Measurements from ENCODE around the gene ATG5. TPM values are rescaled to one million over a fixed set of nuclear protein-coding genes. Genes with fewer than 3 reads are reported as not detected.
"Not testable (repeated sequence)": the region's sequence is repeated elsewhere in the genome, so short reads cannot be mapped to it uniquely, and the experiment has no call there.

Gene ATG5
- total RNA-seq, 2 donors from 2014 or later, result 32.1 to 38.4 TPM

DNA sequence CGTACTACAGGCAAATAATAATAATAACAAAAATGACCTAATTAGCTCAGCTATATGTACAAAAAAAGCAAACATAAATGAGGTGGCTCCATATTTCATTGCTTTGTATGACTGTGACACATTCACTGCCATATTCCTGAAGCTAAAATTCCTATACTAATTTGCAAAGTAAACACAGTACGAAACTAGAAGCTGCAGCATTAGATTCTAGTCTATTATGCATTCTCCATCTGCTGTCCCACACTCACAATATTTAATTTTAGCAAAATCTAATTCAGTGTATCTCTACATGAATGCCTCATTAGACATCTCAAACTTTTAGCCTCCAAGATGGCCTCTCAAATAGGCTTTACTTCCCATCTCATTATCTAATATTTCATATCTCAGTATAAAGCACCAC, 55.1 kb downstream of the ATG5 start:
- Mint-ChIP-seq H3K4me3 (no peak overlapping the region), H3K27me3 (ENCODE audit: low read depth) (no peaks in the 10 kb centered on the region), H3K9me3 (peaks cover 3 to 7% of the 10 kb centered on the region in 2 donors), H3K27ac (no peak overlapping the region), H3K4me1 (ENCODE audit: low read depth) (peaks cover 9% of the 10 kb centered on the region), H3K36me3 (ENCODE audit: insufficient read depth in 2 of 2) (peaks cover 17 to 26% of the 10 kb centered on the region in 2 donors)
- ATAC-seq (replicated peaks in 1 of 2) (no peak), DNase-seq (no peak)

DNA sequence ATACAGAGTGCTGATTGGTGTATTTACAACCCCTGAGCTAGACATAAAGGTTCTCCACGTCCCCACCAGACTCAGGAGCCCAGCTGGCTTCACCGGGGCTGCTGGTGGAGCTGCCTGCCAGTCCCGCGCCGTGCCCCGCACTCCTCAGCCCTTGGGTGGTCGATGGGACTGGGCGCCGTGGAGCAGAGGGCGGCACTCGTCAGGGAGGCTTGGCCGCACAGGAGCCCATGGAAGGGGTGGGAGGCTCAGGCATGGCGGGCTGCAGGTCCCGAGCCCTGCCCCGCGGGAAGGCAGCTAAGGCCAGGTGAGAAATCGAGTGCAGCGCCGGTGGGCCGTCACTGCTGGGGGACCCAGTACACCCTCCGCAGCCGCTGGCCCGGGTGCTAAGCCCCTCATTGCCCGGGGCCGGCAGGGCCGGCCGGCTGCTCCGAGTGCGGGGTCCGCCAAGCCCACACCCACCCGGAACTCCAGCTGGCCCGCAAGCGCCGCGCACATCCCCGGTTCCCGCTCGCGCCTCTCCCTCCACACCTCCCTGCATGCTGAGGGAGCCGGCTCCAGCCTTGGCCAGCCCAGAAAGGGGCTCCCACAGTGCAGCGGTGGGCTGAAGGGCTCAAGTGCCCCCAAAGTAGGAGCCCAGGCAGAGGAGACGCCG, 56.2 kb downstream of the ATG5 start:
- H3K36me3 Mint-ChIP-seq (ENCODE audit: insufficient read depth in 2 of 2), result peaks cover 25 to 35% of the 10 kb centered on the region in 2 donors
- not testable (repeated sequence) for DNase-seq; H3K27me3 Mint-ChIP-seq (ENCODE audit: low read depth); ATAC-seq (replicated peaks in 1 of 2); H3K4me3 Mint-ChIP-seq; H3K27ac Mint-ChIP-seq; H3K4me1 Mint-ChIP-seq (ENCODE audit: low read depth)
- H3K9me3 Mint-ChIP-seq, result peaks cover 8 to 14% of the 10 kb centered on the region in 2 donors

DNA sequence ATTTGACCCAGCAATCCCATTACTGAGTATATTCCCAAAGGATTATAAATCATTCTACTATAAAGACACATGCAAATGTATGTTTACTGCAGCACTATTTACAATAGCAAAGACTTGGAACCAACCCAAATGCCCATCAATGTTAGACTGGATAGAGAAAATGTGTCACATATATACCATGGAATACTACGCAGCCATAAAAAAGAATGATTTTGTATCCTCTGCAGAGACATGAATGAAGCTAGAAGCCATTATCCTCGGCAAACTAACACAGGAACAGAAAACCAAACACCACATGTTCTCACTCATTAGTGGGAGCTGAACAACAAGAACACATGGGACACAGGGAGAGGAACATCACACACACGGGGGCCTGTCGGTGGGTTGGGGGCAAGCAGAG, 57.1 kb downstream of the ATG5 start:
- not testable (repeated sequence) for H3K4me3 Mint-ChIP-seq; H3K27me3 Mint-ChIP-seq (ENCODE audit: low read depth); DNase-seq; H3K4me1 Mint-ChIP-seq (ENCODE audit: low read depth); H3K27ac Mint-ChIP-seq; ATAC-seq (replicated peaks in 1 of 2)
- Mint-ChIP-seq H3K36me3 (ENCODE audit: insufficient read depth in 2 of 2) (peaks cover 31 to 37% of the 10 kb centered on the region in 2 donors), H3K9me3 (peaks cover 8 to 14% of the 10 kb centered on the region in 2 donors)

DNA sequence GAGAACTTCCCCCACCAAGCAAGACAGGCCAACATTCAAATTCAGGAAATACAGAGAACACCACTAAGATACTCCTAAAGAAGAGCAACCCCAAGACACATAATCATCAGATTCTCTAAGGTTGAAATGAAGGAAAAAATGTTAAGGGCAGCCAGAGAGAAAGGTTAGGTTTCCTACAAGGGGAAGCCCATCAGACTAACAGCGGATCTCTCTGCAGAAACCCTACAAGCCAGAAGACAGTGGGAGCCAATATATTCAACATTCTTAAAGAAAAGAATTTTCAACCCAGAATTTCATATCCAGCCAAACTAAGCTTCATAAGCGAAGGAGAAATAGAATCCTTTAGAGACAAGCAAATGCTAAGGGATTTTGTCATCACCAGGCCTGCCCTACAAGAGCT, 61.1 kb downstream of the ATG5 start:
- H3K27ac Mint-ChIP-seq; H3K4me1 Mint-ChIP-seq (ENCODE audit: low read depth): not testable (repeated sequence)
- peaks cover 31 to 37% of the 10 kb centered on the region in 2 donors for H3K36me3 Mint-ChIP-seq (ENCODE audit: insufficient read depth in 2 of 2)

DNA sequence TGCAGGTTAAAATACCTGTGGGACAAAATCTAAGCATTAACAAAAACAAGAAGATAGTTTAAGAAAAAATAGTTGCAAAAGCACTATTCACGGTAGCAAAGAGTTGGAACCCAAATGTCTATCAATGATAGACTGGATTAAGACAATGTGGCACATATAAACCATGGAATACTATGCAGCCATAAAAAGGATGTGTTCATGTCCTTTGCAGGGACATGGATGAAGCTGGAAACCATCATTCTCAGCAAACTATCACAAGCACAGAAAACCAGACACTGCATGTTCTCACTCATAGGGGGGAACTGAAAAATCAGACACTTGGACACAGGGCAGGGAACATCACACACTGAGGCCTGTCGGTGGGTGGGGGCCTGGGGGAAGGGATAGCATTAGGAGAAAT, 65.8 kb downstream of the ATG5 start:
- H3K4me3 Mint-ChIP-seq; ATAC-seq (replicated peaks in 1 of 2); H3K27me3 Mint-ChIP-seq (ENCODE audit: low read depth); DNase-seq; H3K4me1 Mint-ChIP-seq (ENCODE audit: low read depth); H3K27ac Mint-ChIP-seq; H3K36me3 Mint-ChIP-seq (ENCODE audit: insufficient read depth in 2 of 2); H3K9me3 Mint-ChIP-seq: not testable (repeated sequence)

More for the DNA sequence above, 61.1 kb downstream of the ATG5 start:
- peaks cover 8 to 14% of the 10 kb centered on the region in 2 donors for H3K9me3 Mint-ChIP-seq
- not testable (repeated sequence) for ATAC-seq (replicated peaks in 1 of 2); H3K27me3 Mint-ChIP-seq (ENCODE audit: low read depth); H3K4me3 Mint-ChIP-seq; DNase-seq

DNA sequence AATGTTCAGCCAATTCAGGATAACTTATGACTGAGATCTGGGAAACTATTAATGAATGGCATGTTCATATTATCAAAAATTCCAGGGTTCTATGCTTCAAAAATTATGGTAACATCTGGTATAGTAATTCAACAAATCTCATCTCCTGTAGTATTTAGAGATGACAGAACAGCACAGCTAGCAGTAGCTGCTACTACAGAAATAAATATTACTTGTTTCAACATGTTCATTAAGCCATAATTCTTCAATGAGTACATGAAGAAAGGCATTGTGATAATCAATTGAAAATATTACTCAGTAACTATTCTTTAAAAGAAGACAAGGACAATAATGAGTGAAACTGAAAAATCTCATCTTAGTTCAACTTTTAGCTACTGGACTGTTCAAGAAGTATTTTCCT, 66.8 kb downstream of the ATG5 start:
- Mint-ChIP-seq H3K4me1 (ENCODE audit: low read depth) (peaks cover 7% of the 10 kb centered on the region), H3K9me3 (no peaks in the 10 kb centered on the region), H3K36me3 (ENCODE audit: insufficient read depth in 2 of 2) (peaks cover 0 to 1% of the 10 kb centered on the region in 2 donors), H3K27ac (no peak overlapping the region), H3K4me3 (no peak overlapping the region), H3K27me3 (ENCODE audit: low read depth) (no peaks in the 10 kb centered on the region)
- DNase-seq (no peak), ATAC-seq (replicated peaks in 1 of 2) (no peak)

DNA sequence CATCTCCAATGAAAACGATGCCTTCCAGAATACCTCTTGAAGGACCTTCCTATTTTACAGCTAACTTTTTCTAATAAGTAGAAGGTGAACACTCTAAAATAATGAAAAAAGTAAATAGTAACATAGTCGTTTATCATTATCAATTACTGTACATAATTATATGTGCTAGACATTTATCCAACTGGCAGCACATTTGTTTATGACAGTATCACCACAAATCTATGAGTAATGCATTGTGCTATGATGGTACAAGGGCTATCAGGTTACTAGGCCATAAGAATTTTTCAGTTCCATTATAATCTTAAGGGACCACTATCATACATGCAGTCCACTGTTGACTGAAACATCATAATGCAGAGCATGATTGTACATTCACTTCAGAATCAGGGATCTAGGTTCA, 68.4 kb downstream of the ATG5 start:
- no peaks in the 10 kb centered on the region for H3K27me3 Mint-ChIP-seq (ENCODE audit: low read depth)
- ATAC-seq (replicated peaks in 1 of 2) (no peak), DNase-seq (no peak)
- peaks cover 18% of the 10 kb centered on the region for H3K4me1 Mint-ChIP-seq (ENCODE audit: low read depth)
- peaks cover 0 to 1% of the 10 kb centered on the region in 2 donors for H3K36me3 Mint-ChIP-seq (ENCODE audit: insufficient read depth in 2 of 2)
- no peak overlapping the region for H3K4me3 Mint-ChIP-seq
- H3K9me3 Mint-ChIP-seq, result no peaks in the 10 kb centered on the region
- H3K27ac Mint-ChIP-seq, result no peak overlapping the region

DNA sequence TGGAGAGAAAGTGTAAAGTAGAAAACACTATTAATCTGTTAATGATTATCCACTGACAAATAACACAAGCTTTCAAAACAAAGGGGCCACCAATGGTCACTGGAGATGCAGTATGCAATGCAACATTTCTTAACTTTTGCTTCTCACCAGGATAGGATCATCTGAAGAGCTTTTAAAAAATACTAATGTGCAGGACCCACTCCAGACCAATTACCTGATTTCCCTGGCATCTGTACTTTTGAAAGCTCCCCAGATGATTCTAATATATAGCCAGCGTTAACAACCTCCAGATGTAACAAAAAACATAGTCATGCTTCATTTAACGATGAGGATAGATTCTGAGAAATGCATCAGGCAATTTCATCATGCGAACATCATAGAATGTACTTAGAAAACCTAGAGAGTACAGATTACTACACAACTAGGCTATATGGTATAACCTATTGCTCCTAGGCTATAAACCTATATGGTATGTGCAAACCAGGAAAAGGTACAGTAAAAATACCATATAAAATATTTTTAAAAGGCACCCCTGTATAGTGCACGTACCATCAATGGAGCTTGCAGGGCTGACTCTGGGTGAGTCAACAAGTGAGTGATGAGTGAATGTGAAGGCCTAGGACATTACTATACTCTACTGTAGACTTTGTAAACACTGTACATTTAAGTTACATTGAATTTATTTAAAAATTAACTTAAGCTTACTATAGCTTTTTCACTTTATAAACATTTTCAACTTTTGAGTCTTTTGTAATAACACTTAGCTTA, 69.2 kb downstream of the ATG5 start:
- Mint-ChIP-seq H3K4me1 (ENCODE audit: low read depth) (peaks cover 18% of the 10 kb centered on the region), H3K36me3 (ENCODE audit: insufficient read depth in 2 of 2) (peaks cover 0 to 1% of the 10 kb centered on the region in 2 donors), H3K27ac (no peak overlapping the region), H3K27me3 (ENCODE audit: low read depth) (no peaks in the 10 kb centered on the region), H3K9me3 (no peaks in the 10 kb centered on the region), H3K4me3 (no peak overlapping the region)
- ATAC-seq (replicated peaks in 1 of 2) (peak in 1 of 2 donors; percentile 38), DNase-seq (no peak)

DNA sequence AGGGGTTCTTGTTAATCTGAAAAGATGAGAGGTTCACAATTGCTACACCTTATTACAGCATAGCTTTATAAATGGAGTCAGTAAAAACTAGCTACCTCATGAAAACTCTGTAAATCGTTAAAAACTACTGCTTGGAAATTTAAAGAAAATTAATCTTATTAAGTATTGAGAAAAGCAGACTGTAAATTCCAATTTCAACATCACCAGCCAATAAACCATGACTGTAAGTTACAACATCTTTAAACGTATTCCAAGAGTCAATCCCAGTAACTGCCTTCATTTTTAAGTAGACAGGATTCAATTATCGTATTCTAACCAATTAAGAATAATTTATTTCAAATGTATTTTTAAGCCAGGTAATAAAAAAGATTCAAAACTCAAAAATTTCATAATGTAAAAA, 70.3 kb downstream of the ATG5 start:
- no peaks in the 10 kb centered on the region for H3K9me3 Mint-ChIP-seq
- ATAC-seq (replicated peaks in 1 of 2) (no peak), DNase-seq (no peak)
- H3K4me1 Mint-ChIP-seq (ENCODE audit: low read depth), result peaks cover 18% of the 10 kb centered on the region
- H3K4me3 Mint-ChIP-seq, result no peak overlapping the region
- H3K27me3 Mint-ChIP-seq (ENCODE audit: low read depth), result no peaks in the 10 kb centered on the region
- peaks cover 0 to 1% of the 10 kb centered on the region in 2 donors for H3K36me3 Mint-ChIP-seq (ENCODE audit: insufficient read depth in 2 of 2)
- no peak overlapping the region for H3K27ac Mint-ChIP-seq

DNA sequence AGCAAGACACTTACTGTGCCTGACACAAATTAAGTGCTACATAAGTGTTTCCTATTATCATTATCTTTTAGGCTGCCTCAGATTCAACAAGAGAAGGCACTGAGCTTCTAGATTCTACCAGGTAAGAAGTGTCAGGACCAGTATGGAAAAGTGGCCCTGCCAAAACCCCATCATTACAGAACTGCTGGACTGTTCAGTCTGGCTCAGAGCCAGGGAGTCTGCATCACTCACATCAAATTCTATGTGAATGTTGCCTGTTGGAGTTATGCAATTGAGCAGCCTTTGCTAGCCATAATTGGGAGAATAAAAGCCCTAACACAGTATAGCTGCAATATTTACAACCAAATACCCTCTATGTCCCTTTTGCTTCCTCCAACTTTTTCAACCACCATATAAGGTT, 70.9 kb downstream of the ATG5 start:
- Mint-ChIP-seq H3K4me3 (no peak overlapping the region), H3K9me3 (no peaks in the 10 kb centered on the region), H3K4me1 (ENCODE audit: low read depth) (peaks cover 18% of the 10 kb centered on the region), H3K27me3 (ENCODE audit: low read depth) (no peaks in the 10 kb centered on the region), H3K36me3 (ENCODE audit: insufficient read depth in 2 of 2) (peaks cover 0 to 1% of the 10 kb centered on the region in 2 donors), H3K27ac (no peak overlapping the region)
- no peak for DNase-seq
- no peak for ATAC-seq (replicated peaks in 1 of 2)

DNA sequence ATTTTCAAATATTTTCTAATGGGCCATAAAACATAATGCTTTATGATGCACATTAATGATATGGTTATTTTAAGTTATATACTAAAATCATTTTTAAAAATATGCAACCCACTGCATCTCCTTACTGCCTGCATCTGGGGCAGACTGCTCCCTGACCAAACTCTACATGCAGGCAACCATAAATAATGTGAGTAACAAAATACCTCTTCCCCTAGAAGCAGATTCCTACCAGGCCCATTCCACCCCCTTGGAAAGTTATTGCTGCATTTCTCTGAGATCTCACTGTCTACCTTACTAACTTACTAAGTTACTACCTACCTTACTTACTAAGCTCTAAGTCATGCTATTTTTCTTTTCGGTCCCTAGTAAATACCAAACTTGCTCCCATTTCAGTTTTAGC, 71.8 kb downstream of the ATG5 start:
- Mint-ChIP-seq H3K9me3 (no peaks in the 10 kb centered on the region), H3K4me1 (ENCODE audit: low read depth) (peaks cover 18% of the 10 kb centered on the region), H3K27me3 (ENCODE audit: low read depth) (no peaks in the 10 kb centered on the region), H3K36me3 (ENCODE audit: insufficient read depth in 2 of 2) (no peaks in the 10 kb centered on the region), H3K4me3 (no peak overlapping the region), H3K27ac (no peak overlapping the region)
- ATAC-seq (replicated peaks in 1 of 2) (no peak), DNase-seq (no peak)

DNA sequence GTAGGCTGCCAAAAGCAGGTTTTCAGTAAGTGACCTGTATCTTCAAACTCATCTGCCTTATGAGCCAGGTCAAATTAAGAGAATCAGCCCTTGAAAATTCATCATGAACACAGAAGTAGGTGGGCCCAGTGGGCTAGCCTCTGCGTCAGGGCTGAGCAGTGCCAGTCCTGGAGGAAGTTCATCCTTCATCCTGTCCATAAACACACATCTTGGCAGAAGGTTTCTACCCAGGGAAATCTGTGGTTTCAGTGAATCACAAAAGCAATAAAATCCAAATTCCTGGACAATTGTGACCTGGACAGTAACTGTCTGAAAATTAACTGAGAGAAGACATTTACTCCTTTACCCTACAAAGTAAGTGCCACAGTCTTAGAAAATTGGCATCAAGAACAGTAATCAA, 72.4 kb downstream of the ATG5 start:
- Mint-ChIP-seq H3K4me1 (ENCODE audit: low read depth) (peaks cover 14% of the 10 kb centered on the region), H3K4me3 (no peak overlapping the region), H3K9me3 (no peaks in the 10 kb centered on the region), H3K27ac (no peak overlapping the region), H3K27me3 (ENCODE audit: low read depth) (no peaks in the 10 kb centered on the region), H3K36me3 (ENCODE audit: insufficient read depth in 2 of 2) (no peaks in the 10 kb centered on the region)
- peak in 1 of 2 donors; percentile 5 for ATAC-seq (replicated peaks in 1 of 2)
- DNase-seq, result no peak

DNA sequence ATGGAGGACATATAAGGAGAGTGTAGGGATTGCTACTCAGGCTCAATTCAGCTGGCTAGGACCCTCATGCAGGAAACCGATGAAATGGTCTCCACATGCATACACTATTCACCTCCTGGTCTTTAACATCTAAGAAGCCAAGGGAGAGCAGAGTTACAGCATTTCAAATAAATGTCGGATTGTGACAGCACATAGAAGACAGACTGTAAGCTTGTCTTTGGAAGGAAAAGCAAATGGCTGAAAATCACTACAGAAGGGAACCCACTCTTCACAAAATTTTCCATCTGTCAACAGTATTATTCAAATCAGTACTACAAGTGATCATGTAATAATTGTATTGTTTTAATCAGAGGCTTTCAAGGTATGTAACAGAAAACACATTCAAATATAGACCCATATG, 72.9 kb downstream of the ATG5 start:
- H3K27me3 Mint-ChIP-seq (ENCODE audit: low read depth), result no peaks in the 10 kb centered on the region
- H3K27ac Mint-ChIP-seq, result no peak overlapping the region
- ATAC-seq (replicated peaks in 1 of 2) (peak in 1 of 2 donors; percentile 28), DNase-seq (no peak)
- H3K4me1 Mint-ChIP-seq (ENCODE audit: low read depth), result peaks cover 13% of the 10 kb centered on the region
- H3K36me3 Mint-ChIP-seq (ENCODE audit: insufficient read depth in 2 of 2), result no peaks in the 10 kb centered on the region
- H3K4me3 Mint-ChIP-seq, result no peak overlapping the region
- H3K9me3 Mint-ChIP-seq, result no peaks in the 10 kb centered on the region

All from activated T-cell treated with anti-CD3 and anti-CD28 coated beads, Interleukin-2, amount 50 U/mL, for 72 hours (primary cell).